HepG2 (cell line): ENCODE results near the gene LIN28B. TPM values are rescaled to one million over a fixed set of nuclear protein-coding genes. Genes with fewer than 3 reads are reported as not detected.

Experiments used
- ATAD3A ChIP-seq: sonication (generic); formaldehyde crosslinking; IDR thresholded peaks from 2 replicates; pipeline ENCODE4 v1.4.0; 2020; ENCODE audit warnings: missing genetic modification reagents
- FOSL2 ChIP-seq: sonication (generic); formaldehyde crosslinking; IDR thresholded peaks from 2 replicates; pipeline ENCODE4 v1.4.0; 2020; ENCODE audit warnings: missing genetic modification reagents
- FOXJ3 ChIP-seq: sonication (generic); formaldehyde crosslinking; IDR thresholded peaks from 2 replicates; pipeline ENCODE4 v1.4.0; 2020; ENCODE audit warnings: missing genetic modification reagents, mild to moderate bottlenecking, borderline replicate concordance
- GTF3A ChIP-seq: sonication (generic); formaldehyde crosslinking; conservative IDR thresholded peaks from 2 replicates; pipeline ENCODE4 v1.4.0; 2020; ENCODE audit warnings: mild to moderate bottlenecking, missing genetic modification reagents
- IRF2 ChIP-seq: IDR thresholded peaks from 2 replicates; pipeline ENCODE4 v1.6.1; 2018; ENCODE audit warnings: missing genetic modification reagents, missing compliant biosample characterization
- JUN ChIP-seq: sonication (generic); formaldehyde crosslinking; IDR thresholded peaks from 2 replicates; pipeline ENCODE4 v1.4.0; 2020; ENCODE audit warnings: mild to moderate bottlenecking, missing genetic modification reagents
- KAT8 ChIP-seq: IDR thresholded peaks from 2 replicates; pipeline ENCODE4 v1.6.1; 2016; ENCODE audit warnings: missing genetic modification reagents, missing compliant biosample characterization
- KLF12 ChIP-seq: sonication (generic); formaldehyde crosslinking; IDR thresholded peaks from 2 replicates; pipeline ENCODE4 v1.4.0; 2020; ENCODE audit warnings: missing genetic modification reagents, borderline replicate concordance
- MNT ChIP-seq: fragments of 450-650 bp; IDR thresholded peaks from 2 replicates; pipeline ENCODE4 v1.6.1; 2016
- NFE2L1 ChIP-seq: sonication (generic); formaldehyde crosslinking; IDR thresholded peaks from 2 replicates; pipeline ENCODE4 v1.4.0; 2020; ENCODE audit warnings: missing genetic modification reagents, mild to moderate bottlenecking, borderline replicate concordance
- RFXAP ChIP-seq: sonication (generic); formaldehyde crosslinking; IDR thresholded peaks from 2 replicates; pipeline ENCODE4 v1.4.0; 2020; ENCODE audit warnings: missing genetic modification reagents, borderline replicate concordance
- SAP130 ChIP-seq: IDR thresholded peaks from 2 replicates; pipeline ENCODE4 v1.6.1; 2016; ENCODE audit warnings: low read depth
- XRCC5 ChIP-seq: fragments of 200-400 bp; formaldehyde crosslinking; optimal IDR thresholded peaks from 2 replicates; pipeline ENCODE3; 2017; ENCODE audit warnings: mild to moderate bottlenecking, low read length
- ZNF138 ChIP-seq: sonication (generic); formaldehyde crosslinking; IDR thresholded peaks from 2 replicates; pipeline ENCODE4 v1.5.0; 2020; ENCODE audit warnings: mild to moderate bottlenecking, low read depth, missing genetic modification reagents
- ZNF143 ChIP-seq: sonication (generic); formaldehyde crosslinking; IDR thresholded peaks from 2 replicates; pipeline ENCODE4 v1.4.0; 2020; ENCODE audit warnings: missing genetic modification reagents
- ZNF503 ChIP-seq: sonication (generic); formaldehyde crosslinking; IDR thresholded peaks from 2 replicates; pipeline ENCODE4 v1.4.0; 2020; ENCODE audit warnings: missing genetic modification reagents
- ZNF609 ChIP-seq: sonication (generic); formaldehyde crosslinking; IDR thresholded peaks from 2 replicates; pipeline ENCODE4 v1.4.0; 2020; ENCODE audit warnings: mild to moderate bottlenecking, missing genetic modification reagents, borderline replicate concordance
- ZNF878 ChIP-seq: sonication (generic); formaldehyde crosslinking; IDR thresholded peaks from 2 replicates; pipeline ENCODE4 v1.8.1; 2023; ENCODE audit warnings: mild to moderate bottlenecking, missing genetic modification reagents, moderate library complexity
- polyA plus RNA-seq, 8 experiments: library from polyadenylated mRNA; depleted of rRNA in 3 of 8; stranded (reverse) in 7 of 8; unstranded in 1 of 8; fragments of >200 nt; fragmentation: Illumina TruSeq in 4 of 8; extraction: Trizol in 4 of 8; gene quantifications; 2 replicates each; pipeline versions ENCODE4 v1.2.1 to v1.2.3, GENCODE V29; 2011 to 2016; ENCODE audit warnings: low read depth in 4 of 8, missing spikeins in 1 of 8, mixed read lengths in 1 of 8; ENCODE audit not compliant: insufficient read depth in 1 of 8
- total RNA-seq, 5 experiments: library from RNA; depleted of rRNA; stranded (reverse); fragments of >200 nt; fragmentation: Illumina TruSeq; extraction: Trizol; gene quantifications; 2 replicates each; pipeline ENCODE4 v1.2.3, GENCODE V29; 2016; ENCODE audit warnings: low read depth in 1 of 5

The LIN28B gene
- total and polyA plus RNA-seq, 2 of the 13 experiments (the other 11 are each of a cell fraction or from before 2014, with no cell fraction given) = 14.5 to 56.8 TPM

- peak; percentile 27; the same call in 1 of the 2 replicates for TF ChIP-seq ZNF609 (CRISPR knock-in tag)
- peak; percentile 72; the same call in 1 of the 2 replicates for TF ChIP-seq JUN (CRISPR knock-in tag)
- TF ChIP-seq ZNF878 (CRISPR knock-in tag) = no peak
- TF ChIP-seq KLF12 (CRISPR knock-in tag) = no peak
- no peak for TF ChIP-seq GTF3A
- no peak for TF ChIP-seq ZNF143
- no peak for TF ChIP-seq ATAD3A
- TF ChIP-seq ZNF138 (CRISPR knock-in tag) = no peak
- peak; percentile 19; the same call in 1 of the 2 replicates for TF ChIP-seq IRF2
- TF ChIP-seq XRCC5 = no peak
- TF ChIP-seq ZNF503 (CRISPR knock-in tag) = peak; percentile 23; the same call in 1 of the 2 replicates
- TF ChIP-seq MNT = no peak
- no peak for TF ChIP-seq KAT8
- no peak for TF ChIP-seq RFXAP (CRISPR knock-in tag)
- peak; percentile 88 for TF ChIP-seq FOSL2 (CRISPR knock-in tag)
- TF ChIP-seq SAP130 (CRISPR knock-in tag) = peak; percentile 48
- no peak for TF ChIP-seq FOXJ3 (CRISPR knock-in tag)
- no peak for TF ChIP-seq NFE2L1 (CRISPR knock-in tag)
Observed at GRCh38 chr6:105045526-105045925, 88.6 kb downstream of the LIN28B start (continued).
